ENCODE measurements around the gene GSTO2.

GSTO2 gene

DNA sequence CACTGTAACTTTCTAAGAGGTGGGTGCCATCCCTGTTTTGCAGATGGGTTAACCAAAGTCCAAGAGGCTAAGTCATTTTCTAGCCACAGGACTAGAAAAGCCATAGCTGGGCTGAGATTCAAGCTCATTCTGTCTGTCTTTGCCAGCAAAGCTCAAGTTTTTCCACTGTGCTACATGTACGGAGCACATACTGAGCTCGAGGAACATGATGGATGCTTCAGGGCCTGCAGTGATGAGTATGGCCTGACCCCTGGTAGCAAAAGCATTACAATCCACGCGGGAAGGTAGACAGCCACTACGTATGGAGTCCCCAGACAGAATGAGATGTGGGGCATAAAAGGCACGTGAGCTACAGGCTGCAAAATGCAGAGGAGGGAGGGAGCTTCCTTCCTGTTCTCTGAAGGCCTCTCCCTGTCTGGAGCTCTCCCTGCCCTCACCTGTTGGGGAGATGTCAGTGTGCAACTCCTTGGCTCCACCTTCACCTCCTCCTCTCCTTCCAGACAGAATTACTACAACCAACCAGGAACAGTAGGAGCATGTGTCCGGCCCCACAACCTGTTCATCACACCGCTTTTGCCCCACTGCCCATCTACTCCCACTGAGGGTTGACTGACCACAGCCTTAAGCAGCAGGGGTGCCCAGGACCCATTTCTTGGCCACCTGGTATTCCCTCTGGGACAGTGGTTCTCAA lies 52.9 kb downstream of the GSTO2 start:
- Mint-ChIP-seq H3K9me3 (no peaks in the 10 kb centered on the region), H3K4me1 (peaks cover 100% of the 10 kb centered on the region), H3K27ac (peak overlapping the region; percentile 92), H3K27me3 (no peaks in the 10 kb centered on the region), H3K36me3 (peaks cover 7% of the 10 kb centered on the region), H3K4me3 (peak overlapping the region; percentile 76)

DNA sequence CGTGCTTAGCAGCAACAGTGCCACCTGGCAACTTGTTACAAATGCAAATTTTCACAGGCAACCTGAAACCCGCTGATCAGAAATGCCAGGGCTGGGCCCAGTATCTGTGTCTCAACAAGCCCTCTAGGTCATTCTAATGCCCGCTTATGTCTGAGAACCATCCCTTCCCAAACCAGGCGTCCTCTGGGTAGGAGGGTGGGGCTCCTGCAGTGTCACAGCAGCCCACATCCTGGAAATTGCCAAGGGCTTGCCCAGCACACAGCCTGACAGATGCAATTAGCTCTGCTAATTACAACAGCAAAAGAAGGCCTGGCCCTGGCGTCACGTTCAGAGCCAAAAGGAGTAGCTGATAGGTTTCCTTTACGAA lies 53.4 kb downstream of the GSTO2 start:
- H3K27me3 Mint-ChIP-seq, result no peaks in the 10 kb centered on the region
- H3K9me3 Mint-ChIP-seq, result no peaks in the 10 kb centered on the region
- peaks cover 7% of the 10 kb centered on the region for H3K36me3 Mint-ChIP-seq
- H3K4me3 Mint-ChIP-seq, result peak overlapping the region; percentile 76
- H3K27ac Mint-ChIP-seq, result peak overlapping the region; percentile 92
- H3K4me1 Mint-ChIP-seq, result peaks cover 100% of the 10 kb centered on the region

DNA sequence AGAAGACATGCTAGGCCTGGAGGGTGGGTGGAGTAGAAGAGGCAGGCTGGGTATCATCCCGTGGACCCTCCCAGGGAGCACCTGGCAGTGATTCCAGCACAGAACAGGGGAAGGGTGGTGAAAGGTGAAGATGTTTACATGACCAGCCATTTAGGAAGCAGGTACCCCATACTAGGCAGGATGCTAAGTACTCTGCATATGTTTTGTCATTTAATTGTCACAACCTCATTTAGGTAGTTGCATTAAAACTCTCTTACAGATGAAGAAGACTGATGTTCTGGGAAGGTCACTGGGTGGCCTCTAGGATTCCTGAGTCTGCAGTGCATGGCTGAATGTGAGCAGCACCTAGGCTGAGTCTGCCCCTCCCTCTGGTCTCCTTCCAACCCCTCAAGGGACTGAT lies 54.1 kb downstream of the GSTO2 start:
- H3K36me3 Mint-ChIP-seq, result peaks cover 7% of the 10 kb centered on the region
- H3K4me3 Mint-ChIP-seq, result peak overlapping the region; percentile 76
- H3K4me1 Mint-ChIP-seq, result peaks cover 100% of the 10 kb centered on the region
- H3K27ac Mint-ChIP-seq, result peak overlapping the region; percentile 92
- no peaks in the 10 kb centered on the region for H3K9me3 Mint-ChIP-seq
- H3K27me3 Mint-ChIP-seq, result no peaks in the 10 kb centered on the region

DNA sequence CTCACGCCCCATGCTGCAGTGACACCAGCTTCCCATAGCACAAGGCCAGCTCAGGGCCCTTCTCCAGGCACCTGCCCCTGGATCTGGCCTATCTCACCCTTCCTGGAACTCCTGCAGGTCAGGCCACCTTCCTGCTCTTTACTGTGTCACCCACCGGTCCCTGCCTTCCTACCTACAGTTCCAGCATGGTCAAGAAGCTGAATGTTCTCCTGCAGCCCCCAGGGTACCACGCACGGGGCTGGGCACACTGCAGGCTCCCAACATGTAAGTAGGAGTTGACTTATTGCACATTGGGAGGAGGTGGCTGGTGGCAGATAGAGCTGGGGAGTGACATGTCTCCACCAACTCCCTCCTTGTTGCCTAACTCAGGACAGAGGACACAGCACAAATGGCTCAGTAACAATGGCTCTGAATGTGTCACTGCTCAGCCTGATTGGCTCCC lies 54.8 kb downstream of the GSTO2 start:
- H3K4me1 Mint-ChIP-seq, result peaks cover 100% of the 10 kb centered on the region
- peak overlapping the region; percentile 76 for H3K4me3 Mint-ChIP-seq
- peaks cover 7% of the 10 kb centered on the region for H3K36me3 Mint-ChIP-seq
- no peaks in the 10 kb centered on the region for H3K9me3 Mint-ChIP-seq
- peak overlapping the region; percentile 95 for H3K27ac Mint-ChIP-seq
- no peaks in the 10 kb centered on the region for H3K27me3 Mint-ChIP-seq

DNA sequence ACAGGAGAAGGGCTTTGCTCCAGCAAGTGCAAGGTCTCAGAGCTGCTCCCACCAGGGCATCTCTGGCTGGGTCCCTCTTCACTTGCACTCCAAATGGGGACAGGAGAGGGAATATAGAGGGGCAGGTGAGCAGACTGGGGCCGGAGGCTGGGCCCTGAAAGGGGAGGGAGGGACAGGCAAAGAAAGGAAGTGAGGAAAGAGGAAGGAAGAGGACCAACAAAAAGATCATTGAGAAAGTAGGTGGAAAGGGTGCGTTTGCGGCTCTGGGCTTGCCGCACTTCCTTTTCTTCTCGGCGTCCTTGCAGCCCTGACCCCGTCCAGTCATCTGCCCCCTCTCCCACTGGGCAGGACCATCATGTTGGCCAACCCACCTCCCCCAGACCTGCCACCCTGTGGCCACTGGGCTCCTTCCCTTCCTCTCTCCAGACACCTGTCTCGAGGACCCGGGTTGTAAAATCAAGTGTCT lies 55.3 kb downstream of the GSTO2 start:
- Mint-ChIP-seq H3K27me3 (no peaks in the 10 kb centered on the region), H3K27ac (peak overlapping the region; percentile 95), H3K9me3 (no peaks in the 10 kb centered on the region)

DNA sequence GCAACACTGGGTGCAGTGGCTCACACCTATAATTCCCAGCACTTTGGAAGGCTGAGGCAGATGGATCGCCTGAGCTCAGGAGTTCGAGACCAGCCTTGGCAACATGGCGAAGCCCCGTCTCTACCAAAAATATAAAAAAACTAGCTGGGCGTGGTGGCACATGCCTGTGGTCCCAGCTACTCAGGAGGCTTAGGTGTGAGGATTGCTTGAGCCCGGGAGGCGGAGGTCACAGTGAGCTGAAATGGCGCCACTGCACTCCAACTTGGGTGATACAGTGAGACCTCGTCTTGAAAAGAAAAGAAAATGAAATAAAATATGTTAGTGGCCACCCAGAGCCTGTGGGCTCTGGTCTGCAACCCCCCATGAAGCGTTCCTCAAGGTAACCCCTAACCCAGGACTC lies 55.9 kb downstream of the GSTO2 start:
- no peaks in the 10 kb centered on the region for H3K27me3 Mint-ChIP-seq
- H3K4me3 Mint-ChIP-seq, result peak overlapping the region; percentile 76
- peak overlapping the region; percentile 95 for H3K27ac Mint-ChIP-seq
- H3K36me3 Mint-ChIP-seq, result peaks cover 7% of the 10 kb centered on the region
- H3K4me1 Mint-ChIP-seq, result peaks cover 100% of the 10 kb centered on the region
- no peaks in the 10 kb centered on the region for H3K9me3 Mint-ChIP-seq

More for the DNA sequence above, 55.3 kb downstream of the GSTO2 start:
- H3K4me3 Mint-ChIP-seq, result peak overlapping the region; percentile 76
- peaks cover 7% of the 10 kb centered on the region for H3K36me3 Mint-ChIP-seq
- peaks cover 100% of the 10 kb centered on the region for H3K4me1 Mint-ChIP-seq

DNA sequence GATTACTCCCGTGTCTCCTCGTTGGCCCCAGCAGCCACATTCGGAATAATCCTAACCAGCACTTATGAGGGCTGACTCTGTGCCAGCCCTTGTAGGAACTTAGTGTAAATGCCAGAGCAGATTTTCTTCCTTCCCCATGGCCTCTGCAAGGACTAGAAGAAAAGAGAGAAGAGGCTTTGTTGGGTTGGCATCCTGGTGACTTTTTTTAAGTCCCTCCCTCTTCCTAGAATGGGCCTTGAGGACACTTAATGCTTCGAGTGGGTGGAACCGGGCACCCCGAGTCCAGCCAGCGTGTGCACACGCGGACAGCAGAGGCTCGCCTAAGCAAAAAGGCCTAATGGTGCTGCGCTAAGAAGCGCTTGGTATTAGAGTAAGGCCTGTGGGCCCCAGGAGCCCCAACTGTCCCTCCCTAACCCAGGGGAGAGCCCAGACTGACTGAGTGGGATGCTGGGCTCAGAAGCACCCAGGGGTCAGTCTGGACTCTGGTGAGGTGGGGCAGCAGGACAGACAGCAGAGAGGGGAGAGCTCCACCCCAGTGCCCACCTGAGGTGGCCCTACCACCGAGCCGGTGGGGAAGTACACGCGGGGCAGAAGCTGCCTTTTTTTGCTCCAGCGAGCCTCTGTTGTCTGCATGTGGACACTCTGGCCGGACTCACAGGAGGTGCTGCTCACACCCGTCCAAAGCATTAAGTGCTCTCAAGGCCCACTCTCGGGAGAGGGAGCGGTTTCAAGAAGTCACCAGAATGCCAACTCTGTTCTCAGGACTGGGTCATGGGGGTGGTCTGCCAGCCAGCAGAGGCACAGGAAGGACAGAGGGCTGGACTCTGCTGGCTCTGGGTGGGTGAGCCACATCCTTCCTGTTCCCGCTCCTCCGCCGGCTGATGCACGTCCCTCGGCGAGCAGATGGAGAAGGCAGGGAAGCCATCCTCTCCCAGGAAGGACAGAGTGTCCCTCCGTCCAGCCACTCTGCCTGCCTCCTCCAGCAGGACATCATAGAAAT lies 56.8 kb downstream of the GSTO2 start:
- H3K9me3 Mint-ChIP-seq, result no peaks in the 10 kb centered on the region
- peaks cover 100% of the 10 kb centered on the region for H3K4me1 Mint-ChIP-seq
- no peaks in the 10 kb centered on the region for H3K27me3 Mint-ChIP-seq
- H3K27ac Mint-ChIP-seq, result peak overlapping the region; percentile 95
- H3K36me3 Mint-ChIP-seq, result peaks cover 7% of the 10 kb centered on the region
- peak overlapping the region; percentile 76 for H3K4me3 Mint-ChIP-seq

DNA sequence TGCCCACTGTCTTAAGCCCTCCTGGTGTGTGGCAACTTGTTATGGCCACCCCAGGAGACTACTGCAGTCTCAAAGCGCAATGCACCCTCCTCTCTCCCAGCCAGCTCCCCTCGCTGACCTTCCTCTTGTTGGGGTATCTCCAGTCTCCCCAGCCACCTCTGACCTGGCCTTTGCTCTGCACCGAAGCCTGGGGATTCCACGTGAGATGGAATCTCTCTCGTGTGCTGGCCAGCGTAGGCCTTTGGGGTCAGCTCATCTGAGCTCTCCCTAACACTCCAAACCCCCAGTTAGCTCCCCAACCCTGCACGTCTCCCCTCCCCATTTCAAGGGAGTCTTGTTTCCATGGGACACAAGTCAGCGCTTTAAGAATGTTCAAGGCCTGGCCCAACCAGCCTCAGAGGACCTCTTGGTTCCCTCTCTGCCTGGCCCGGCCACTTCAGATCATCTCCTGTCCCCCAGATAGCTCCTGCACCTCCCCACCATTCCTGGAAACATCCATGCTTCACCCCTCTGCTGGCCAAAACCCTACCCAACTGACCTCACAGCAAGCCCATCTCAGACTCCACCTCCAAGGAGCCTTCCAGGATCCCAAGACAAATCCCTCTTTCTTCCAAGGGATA lies 58.1 kb downstream of the GSTO2 start:
- Mint-ChIP-seq H3K4me3 (peak overlapping the region; percentile 85), H3K4me1 (peaks cover 100% of the 10 kb centered on the region), H3K27me3 (no peaks in the 10 kb centered on the region), H3K36me3 (peaks cover 7% of the 10 kb centered on the region), H3K9me3 (no peaks in the 10 kb centered on the region), H3K27ac (peak overlapping the region; percentile 79)

DNA sequence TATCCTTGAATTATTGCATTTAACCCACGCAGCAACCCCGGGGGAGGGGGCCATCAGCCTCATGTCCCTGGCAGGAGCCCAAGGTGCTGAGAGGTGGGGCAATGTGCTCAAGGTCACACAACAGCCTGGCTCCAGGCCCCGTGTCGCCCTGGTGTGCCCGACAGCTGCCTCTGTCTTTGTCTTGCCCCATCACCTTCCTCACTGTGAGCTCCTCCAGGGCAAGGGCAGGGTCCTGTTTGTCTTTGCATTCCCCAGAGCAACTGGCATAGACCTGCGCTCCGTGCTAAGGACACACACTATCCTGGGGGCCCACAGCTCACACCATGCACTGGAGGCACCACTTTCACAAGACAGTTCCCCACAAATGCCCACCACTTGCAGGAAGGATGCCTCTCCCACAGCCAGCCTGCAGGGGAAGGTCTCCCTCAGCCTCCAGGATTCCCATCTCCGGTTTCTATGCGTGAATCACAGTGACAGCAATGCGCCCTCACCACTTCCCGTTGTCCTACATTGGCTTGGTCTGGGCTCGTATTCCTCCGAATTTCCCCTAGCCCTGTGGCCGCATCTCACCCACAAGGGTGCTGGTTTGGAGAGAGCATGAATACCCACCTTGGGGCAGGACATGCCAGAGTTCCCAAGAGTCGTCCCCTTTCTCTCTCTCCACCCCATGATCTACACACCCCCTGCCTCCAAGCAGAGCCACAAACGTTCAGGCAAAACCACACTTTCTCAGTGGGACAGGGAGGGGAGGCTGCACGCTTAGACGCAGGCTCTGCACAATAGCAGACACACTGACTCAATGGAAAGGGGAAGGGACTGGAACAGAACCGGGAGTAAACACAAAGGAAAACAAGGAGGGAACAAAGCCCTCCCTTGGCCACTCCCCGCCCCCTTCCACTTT lies 59.0 kb downstream of the GSTO2 start:
- Mint-ChIP-seq H3K9me3 (no peaks in the 10 kb centered on the region), H3K27me3 (no peaks in the 10 kb centered on the region), H3K4me3 (peak overlapping the region; percentile 85), H3K4me1 (peaks cover 99% of the 10 kb centered on the region), H3K36me3 (peaks cover 7% of the 10 kb centered on the region), H3K27ac (peak overlapping the region; percentile 79)

DNA sequence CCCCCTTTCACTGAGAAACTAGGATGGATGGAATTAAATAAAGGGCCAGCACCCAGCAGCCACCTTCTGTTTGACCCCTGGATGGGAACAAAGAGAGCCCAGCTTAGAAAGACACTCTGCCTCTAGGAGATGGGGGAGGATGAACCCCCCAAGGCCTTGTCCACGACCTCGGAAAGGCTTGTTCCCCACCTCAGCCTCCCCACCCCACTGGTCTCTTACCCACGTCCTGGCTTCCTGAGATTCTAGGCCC lies 59.6 kb downstream of the GSTO2 start:
- no peaks in the 10 kb centered on the region for H3K9me3 Mint-ChIP-seq
- H3K4me3 Mint-ChIP-seq, result peak overlapping the region; percentile 85
- peak overlapping the region; percentile 90 for H3K27ac Mint-ChIP-seq
- peaks cover 99% of the 10 kb centered on the region for H3K4me1 Mint-ChIP-seq
- H3K27me3 Mint-ChIP-seq, result no peaks in the 10 kb centered on the region
- peaks cover 7% of the 10 kb centered on the region for H3K36me3 Mint-ChIP-seq

DNA sequence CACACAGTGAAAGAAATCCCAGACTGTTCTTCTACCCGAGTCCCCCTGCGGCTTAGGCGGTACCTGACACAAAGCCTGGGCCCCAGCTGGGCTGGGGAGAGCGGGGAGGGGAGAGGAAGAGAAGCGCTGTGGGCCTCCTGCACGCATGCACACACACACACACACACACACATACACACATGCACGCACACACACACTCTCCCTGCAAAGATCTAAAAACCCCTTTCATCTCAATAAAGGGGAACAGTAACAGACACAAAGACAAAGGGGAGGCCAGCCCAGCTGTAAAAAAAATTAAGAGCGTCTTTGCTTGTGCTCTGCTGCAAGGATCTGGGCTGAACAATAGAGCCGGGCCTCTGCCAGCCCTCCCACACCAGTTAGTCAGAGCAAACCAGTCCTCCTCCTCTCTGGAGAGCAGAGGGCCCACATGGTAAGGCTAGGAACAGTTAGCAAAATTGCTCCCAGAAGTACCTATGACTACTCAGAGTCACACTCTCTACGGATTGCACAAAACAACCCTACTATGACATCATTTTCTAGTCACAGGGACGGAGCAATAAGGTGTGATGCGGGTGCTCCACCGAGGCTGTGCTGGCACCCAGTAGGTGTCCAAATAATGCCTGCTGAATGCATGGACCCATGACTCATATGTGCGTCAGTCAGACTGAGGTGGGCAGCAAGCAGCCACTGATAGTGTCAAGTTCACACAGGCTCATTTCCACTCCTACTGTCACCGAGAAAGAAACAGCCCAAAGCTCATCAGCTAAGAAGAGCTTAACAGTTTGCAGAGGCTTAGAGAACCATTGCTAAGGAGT lies 60.1 kb downstream of the GSTO2 start:
- Mint-ChIP-seq H3K27ac (peak overlapping the region; percentile 90), H3K9me3 (no peaks in the 10 kb centered on the region), H3K4me3 (peak overlapping the region; percentile 85), H3K4me1 (peaks cover 99% of the 10 kb centered on the region), H3K36me3 (peaks cover 7% of the 10 kb centered on the region), H3K27me3 (no peaks in the 10 kb centered on the region)

DNA sequence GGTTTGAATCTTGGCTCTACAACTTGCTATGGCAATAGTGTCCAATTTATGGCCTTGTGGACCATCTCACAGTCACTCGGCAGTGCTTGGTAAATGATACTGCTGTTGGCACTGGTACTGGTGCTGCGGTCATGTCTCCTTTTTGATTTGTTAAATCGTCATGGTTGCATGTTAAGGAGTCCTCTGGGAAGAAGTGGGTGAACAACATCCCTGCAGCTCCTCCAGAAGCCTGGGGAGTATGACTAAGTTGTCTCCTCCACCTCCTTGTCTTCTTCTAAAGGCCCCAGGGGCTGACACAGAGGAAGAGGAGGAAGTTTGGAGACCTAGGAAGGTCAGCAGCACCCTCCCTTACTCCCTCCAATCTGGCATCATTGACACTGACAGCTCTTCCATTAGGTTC lies 60.8 kb downstream of the GSTO2 start:
- H3K27me3 Mint-ChIP-seq, result no peaks in the 10 kb centered on the region
- H3K4me1 Mint-ChIP-seq, result peaks cover 99% of the 10 kb centered on the region
- peak overlapping the region; percentile 90 for H3K27ac Mint-ChIP-seq
- no peaks in the 10 kb centered on the region for H3K9me3 Mint-ChIP-seq
- H3K36me3 Mint-ChIP-seq, result peaks cover 7% of the 10 kb centered on the region
- peak overlapping the region; percentile 85 for H3K4me3 Mint-ChIP-seq

DNA sequence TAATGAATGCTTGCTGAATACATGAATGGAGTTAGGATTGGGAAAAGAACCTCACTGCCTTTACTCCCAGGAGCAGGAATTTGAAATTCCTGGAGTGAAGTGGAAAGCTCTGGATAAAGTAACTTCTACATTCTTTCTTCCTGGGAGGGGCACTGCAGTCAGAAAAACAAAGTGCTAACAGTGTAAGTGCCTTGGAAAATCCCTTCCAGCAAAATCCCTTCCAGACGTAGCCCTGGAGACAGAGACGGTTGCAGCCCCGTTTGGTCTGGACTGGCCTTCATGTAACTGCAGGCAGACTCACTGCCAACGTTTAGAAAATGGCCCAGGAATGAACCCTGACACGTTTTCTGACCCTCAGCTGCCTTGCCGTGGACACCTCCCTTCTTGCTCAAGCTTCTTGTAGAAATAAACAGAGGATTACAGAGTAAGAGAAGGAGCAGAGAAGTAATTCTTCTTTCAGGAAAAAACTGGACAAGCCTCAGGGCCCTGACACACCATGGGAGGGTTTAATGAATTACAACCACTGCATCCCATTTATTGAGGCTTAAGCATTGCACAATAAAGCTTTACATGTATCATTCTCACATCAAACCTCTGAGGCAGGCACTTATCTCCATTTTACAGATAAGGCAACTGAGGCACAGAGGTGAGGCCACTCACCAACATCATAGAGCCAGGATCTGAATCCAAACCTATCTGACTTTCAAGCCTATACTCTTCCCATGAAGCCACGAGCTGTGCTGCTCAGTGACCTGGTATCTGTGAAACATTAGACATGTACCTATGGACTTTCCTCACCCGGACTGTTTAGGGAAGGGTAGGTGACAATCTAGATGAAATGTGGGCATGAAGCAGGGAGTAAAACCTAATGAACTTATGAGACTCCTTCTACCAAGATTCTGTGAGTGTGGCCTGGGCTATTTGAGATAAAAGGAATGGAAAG lies 61.5 kb downstream of the GSTO2 start:
- Mint-ChIP-seq H3K4me3 (peak overlapping the region; percentile 40), H3K4me1 (peaks cover 99% of the 10 kb centered on the region), H3K36me3 (peaks cover 4% of the 10 kb centered on the region)

More for the DNA sequence above, 61.5 kb downstream of the GSTO2 start:
- peak overlapping the region; percentile 90 for H3K27ac Mint-ChIP-seq
- H3K27me3 Mint-ChIP-seq, result no peaks in the 10 kb centered on the region
- no peaks in the 10 kb centered on the region for H3K9me3 Mint-ChIP-seq
